ENCODE measurements around the gene DNAH12. TPM values are rescaled to one million over a fixed set of nuclear protein-coding genes. Genes with fewer than 3 reads are reported as not detected.

The DNAH12 gene, protein sequence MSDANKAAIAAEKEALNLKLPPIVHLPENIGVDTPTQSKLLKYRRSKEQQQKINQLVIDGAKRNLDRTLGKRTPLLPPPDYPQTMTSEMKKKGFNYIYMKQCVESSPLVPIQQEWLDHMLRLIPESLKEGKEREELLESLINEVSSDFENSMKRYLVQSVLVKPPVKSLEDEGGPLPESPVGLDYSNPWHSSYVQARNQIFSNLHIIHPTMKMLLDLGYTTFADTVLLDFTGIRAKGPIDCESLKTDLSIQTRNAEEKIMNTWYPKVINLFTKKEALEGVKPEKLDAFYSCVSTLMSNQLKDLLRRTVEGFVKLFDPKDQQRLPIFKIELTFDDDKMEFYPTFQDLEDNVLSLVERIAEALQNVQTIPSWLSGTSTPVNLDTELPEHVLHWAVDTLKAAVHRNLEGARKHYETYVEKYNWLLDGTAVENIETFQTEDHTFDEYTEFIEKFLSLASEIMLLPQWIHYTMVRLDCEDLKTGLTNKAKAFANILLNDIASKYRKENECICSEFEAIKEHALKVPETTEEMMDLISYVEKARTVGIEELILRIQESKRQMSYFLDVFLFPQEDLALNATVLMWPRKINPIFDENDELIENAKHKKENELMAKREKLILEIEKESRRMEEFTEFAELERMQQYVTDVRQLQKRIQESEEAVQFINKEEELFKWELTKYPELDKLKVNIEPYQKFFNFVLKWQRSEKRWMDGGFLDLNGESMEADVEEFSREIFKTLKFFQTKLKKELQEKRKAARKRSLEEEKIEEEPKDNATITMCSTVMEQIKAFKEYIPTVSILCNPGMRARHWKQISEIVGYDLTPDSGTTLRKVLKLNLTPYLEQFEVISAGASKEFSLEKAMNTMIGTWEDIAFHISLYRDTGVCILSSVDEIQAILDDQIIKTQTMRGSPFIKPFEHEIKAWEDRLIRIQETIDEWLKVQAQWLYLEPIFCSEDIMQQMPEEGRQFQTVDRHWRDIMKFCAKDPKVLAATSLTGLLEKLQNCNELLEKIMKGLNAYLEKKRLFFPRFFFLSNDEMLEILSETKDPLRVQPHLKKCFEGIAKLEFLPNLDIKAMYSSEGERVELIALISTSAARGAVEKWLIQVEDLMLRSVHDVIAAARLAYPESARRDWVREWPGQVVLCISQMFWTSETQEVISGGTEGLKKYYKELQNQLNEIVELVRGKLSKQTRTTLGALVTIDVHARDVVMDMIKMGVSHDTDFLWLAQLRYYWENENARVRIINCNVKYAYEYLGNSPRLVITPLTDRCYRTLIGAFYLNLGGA (N-terminal part only)
- under 1 TPM in 5 of 6 experiments, not detected in 1; 0.05 to 0.07 (median 0.05) TPM for total RNA-seq (2021; fragmentation: NEBNext Ultra II Directional; extraction: Animal tissue kit (Norgen Biotek cat#: 25700))
- long read RNA-seq, result 0 reads

DNA sequence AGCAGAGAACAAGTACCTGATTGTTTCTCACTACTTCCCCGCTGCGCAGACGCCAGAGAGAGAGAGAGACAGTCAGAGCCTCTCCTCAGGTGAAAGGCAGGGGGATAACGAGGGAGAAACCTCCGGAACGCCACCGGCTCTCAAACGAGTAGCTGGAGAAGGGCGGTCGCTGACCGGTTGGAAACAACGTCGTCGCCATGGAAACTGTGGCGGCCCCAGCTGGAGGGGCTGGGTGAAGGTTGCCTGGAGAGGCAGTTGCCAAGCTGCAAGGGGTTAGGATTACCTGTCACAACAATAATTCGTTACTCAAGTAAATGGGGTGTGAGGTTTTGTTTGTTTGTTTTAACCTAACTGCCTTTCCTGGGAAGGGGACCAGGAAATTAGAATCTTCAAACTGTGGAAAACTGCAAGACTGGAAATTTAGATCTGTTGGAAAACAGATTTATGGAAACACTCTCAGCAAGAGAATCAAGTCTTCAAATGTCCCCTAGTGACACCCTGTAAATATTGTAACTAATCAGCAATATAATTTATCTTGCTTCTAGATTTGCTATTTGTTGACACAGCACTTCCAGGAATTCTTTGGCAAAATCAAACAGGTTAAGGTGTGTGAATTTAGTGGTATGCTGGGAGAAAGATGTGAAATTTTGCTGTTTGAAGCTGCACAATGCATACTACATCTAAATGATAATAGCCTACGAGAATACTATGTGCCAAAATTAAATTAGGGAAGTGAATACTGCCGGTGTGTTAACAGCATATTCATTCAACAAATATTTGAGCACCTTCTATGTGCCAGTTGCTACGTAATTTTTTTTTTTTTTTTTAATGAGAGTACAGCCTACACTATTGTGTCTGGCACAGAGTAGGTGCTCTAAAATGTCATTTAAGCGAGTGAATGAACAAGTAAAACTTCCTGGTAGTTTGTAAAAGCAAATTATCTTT lies at the start of gene DNAH12:
TSS of gene DNAH12 (minus strand) at position 164 of the 945 bp plus-strand sequence. CDS start 1,474 bp downstream, outside the sequence.
- H3K36me3 Mint-ChIP-seq (ENCODE audit: low read depth), result no peaks in the 10 kb centered on the region
- no peak for DNase-seq
- H3K27ac Mint-ChIP-seq, result no peak within 1 kb of the TSS
- TF ChIP-seq, protein P1, sequence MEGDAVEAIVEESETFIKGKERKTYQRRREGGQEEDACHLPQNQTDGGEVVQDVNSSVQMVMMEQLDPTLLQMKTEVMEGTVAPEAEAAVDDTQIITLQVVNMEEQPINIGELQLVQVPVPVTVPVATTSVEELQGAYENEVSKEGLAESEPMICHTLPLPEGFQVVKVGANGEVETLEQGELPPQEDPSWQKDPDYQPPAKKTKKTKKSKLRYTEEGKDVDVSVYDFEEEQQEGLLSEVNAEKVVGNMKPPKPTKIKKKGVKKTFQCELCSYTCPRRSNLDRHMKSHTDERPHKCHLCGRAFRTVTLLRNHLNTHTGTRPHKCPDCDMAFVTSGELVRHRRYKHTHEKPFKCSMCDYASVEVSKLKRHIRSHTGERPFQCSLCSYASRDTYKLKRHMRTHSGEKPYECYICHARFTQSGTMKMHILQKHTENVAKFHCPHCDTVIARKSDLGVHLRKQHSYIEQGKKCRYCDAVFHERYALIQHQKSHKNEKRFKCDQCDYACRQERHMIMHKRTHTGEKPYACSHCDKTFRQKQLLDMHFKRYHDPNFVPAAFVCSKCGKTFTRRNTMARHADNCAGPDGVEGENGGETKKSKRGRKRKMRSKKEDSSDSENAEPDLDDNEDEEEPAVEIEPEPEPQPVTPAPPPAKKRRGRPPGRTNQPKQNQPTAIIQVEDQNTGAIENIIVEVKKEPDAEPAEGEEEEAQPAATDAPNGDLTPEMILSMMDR (IDR thresholded peaks at IDR 0.05), result no peak
- peak within 1 kb of the TSS; percentile 45; the same call in 1 of the 2 replicates for H3K4me3 Mint-ChIP-seq
- H3K27me3 Mint-ChIP-seq (ENCODE audit: insufficient read depth), result no peaks in the 10 kb centered on the region; the same call in 1 of the 2 replicates
- peaks cover 18% of the 10 kb centered on the region for H3K4me1 Mint-ChIP-seq (ENCODE audit: low read depth)
- no peaks in the 10 kb centered on the region for H3K9me3 Mint-ChIP-seq

DNA sequence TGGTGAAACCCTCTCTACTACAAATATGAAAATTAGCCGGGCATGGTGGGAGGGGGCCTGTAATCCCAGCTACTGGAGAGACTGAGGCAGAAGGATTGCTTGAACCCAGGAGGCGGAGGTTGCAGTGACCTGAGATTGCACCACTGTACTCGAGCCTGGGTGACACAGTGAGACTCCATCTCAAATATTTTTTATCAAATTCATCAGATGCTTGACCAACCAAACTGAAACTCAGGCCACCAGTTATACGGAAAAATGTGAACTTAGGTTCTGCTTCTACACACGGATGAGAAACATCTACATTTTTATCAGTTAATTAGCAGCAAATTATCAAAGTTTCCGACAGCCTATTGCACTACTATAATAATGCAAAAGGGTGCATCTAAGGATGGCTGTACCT lies 48.2 kb upstream of the DNAH12 start:
- DNase-seq, result no peak
- H3K9me3 Mint-ChIP-seq, result peaks cover 8% of the 10 kb centered on the region; the same call in 1 of the 2 replicates
- peaks cover 22% of the 10 kb centered on the region for H3K27me3 Mint-ChIP-seq (ENCODE audit: insufficient read depth)
- peak overlapping the region; percentile 38 for H3K27ac Mint-ChIP-seq
- TF ChIP-seq, protein P1 (IDR thresholded peaks at IDR 0.05), result no peak
- H3K36me3 Mint-ChIP-seq (ENCODE audit: low read depth), result peaks cover 52% of the 10 kb centered on the region
- H3K4me3 Mint-ChIP-seq, result peak overlapping the region; percentile 99
- peaks cover 50% of the 10 kb centered on the region for H3K4me1 Mint-ChIP-seq (ENCODE audit: low read depth)

DNA sequence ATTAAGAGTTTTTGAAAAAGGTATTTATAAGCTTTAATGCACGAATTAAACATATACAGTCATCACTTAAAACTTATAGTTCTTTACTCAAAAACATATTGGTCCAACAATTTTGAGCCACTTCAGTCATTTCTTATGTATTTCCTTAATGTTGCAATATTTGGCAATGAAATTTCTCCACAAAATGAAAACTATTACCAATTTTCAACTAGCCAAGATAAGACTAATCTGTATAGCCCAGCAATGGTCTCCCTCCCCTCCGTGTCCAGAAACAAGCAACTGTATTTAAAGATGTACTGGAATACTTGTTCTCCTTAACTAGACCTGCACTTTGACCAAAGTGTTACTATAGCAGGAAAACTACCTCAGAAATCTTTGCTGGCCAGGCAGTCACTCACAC lies 43.8 kb upstream of the DNAH12 start:
- DNase-seq, result no peak
- Mint-ChIP-seq H3K27me3 (ENCODE audit: insufficient read depth) (peaks cover 3% of the 10 kb centered on the region), H3K4me1 (ENCODE audit: low read depth) (peaks cover 56% of the 10 kb centered on the region), H3K9me3 (no peaks in the 10 kb centered on the region), H3K4me3 (peak overlapping the region; percentile 39; the same call in 1 of the 2 replicates), H3K36me3 (ENCODE audit: low read depth) (peaks cover 24% of the 10 kb centered on the region), H3K27ac (0 out of 2 replicates have a peak overlapping the region, but pooled peaks have one; percentile 13)
- TF ChIP-seq, protein P1 (IDR thresholded peaks at IDR 0.05), result no peak

DNA sequence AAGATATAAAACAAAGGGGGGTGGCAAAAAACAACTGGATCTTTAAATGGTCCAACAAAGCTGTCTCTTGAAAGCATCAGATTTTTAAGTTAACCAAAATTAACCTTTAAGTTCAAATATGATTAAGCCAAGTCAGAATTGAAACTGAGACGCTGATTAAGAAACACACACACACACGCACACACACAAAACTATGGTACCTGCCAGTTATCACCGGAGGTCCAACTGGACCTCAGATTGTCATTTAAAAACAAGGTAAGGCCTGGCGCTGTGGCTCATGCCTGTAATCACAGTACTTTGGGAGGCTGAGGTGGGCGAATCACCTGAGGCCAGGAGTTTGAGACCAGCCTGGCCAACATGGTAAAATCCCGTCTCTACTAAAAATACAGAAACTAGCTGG lies 42.6 kb upstream of the DNAH12 start:
- TF ChIP-seq, protein P1 (IDR thresholded peaks at IDR 0.05), result no peak
- Mint-ChIP-seq H3K27me3 (ENCODE audit: insufficient read depth) (peaks cover 3% of the 10 kb centered on the region), H3K36me3 (ENCODE audit: low read depth) (peaks cover 20% of the 10 kb centered on the region), H3K4me1 (ENCODE audit: low read depth) (peaks cover 49% of the 10 kb centered on the region), H3K27ac (peak overlapping the region; percentile 42), H3K4me3 (peak overlapping the region; percentile 42; the same call in 1 of the 2 replicates), H3K9me3 (no peaks in the 10 kb centered on the region)
- DNase-seq, result no peak

All from HFFc6 (cell line).